Measurements from ENCODE around the gene JAK1.

GRCh38 chr1:64843675-64844074, 122.7 kb downstream of the JAK1 start:
- no peak for TF ChIP-seq REST (IDR thresholded peaks at IDR 0.05; ENCODE audit: unreplicated experiment)
- TF ChIP-seq EZH2 (IDR thresholded peaks at IDR 0.05; ENCODE audit: low read depth, unreplicated experiment) = no peak
- no peak for TF ChIP-seq POLR2AphosphoS5 (IDR thresholded peaks at IDR 0.05; ENCODE audit: low read depth)
- TF ChIP-seq CTCF (conservative IDR thresholded peaks at IDR 0.05; ENCODE audit: low read depth in 2 of 2) = no peak
- TF ChIP-seq ETS1 (IDR thresholded peaks at IDR 0.05) = no peak
- TF ChIP-seq ZNF331 (CRISPR knock-in tag; IDR thresholded peaks at IDR 0.05; ENCODE audit: low read depth) = no peak
- TF ChIP-seq JUNB (IDR thresholded peaks at IDR 0.05; ENCODE audit: unreplicated experiment) = no peak
- no peak for TF ChIP-seq EZH2phosphoT487 (IDR thresholded peaks at IDR 0.05; ENCODE audit: unreplicated experiment)
- no peak for TF ChIP-seq STAT1 (IDR thresholded peaks at IDR 0.05; ENCODE audit: unreplicated experiment)
- TF ChIP-seq CREB1 (CRISPR knock-in tag; IDR thresholded peaks at IDR 0.05; ENCODE audit: low read depth) = no peak
- TF ChIP-seq ZNF114 (CRISPR knock-in tag; IDR thresholded peaks at IDR 0.05) = no peak

Data from GM23338 (cell line).